Measurements from ENCODE around the gene SUCNR1.
"Not testable (repeated sequence)": the region's sequence is repeated elsewhere in the genome, so short reads cannot be mapped to it uniquely, and the experiment has no call there.

The SUCNR1 gene

GRCh38 chr3:151871639-151872468 lies 1.6 kb upstream of the SUCNR1 start:
- DNase-seq (ENCODE audit: low spot score) = peak; percentile 48

GRCh38 chr3:151874079-151874478 lies 636 bp downstream of the SUCNR1 start:
- DNase-seq (ENCODE audit: low spot score) = not testable (repeated sequence)

DNA sequence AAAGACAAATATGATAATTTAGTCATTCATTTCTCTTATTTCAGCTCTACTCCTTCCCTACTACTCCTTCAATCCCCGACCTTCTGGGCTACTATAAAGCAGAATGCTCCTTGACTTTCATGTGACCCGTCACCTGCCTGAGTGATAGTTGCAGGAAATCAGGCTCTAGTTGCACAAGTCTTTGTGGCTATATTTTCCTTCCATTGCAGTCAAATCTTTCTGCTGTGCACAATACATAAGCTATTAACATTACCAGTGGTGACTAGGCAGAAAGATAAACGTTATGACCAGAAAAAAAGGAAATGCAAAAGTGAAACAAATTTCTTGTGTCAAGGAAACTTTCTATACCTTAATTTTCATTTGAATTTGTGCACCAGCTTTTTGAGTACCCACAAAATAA lies 2.3 kb downstream of the SUCNR1 start:
- DNase-seq (ENCODE audit: low spot score) = peak; percentile 83

GRCh38 chr3:151877269-151877668 lies 3.8 kb downstream of the SUCNR1 start:
- DNase-seq (ENCODE audit: low spot score) = no peak

- DNase-seq (ENCODE audit: low spot score) = no peak
These were observed 5.0 kb downstream of the SUCNR1 start for GRCh38 chr3:151878465-151878864.

- no peak for DNase-seq (ENCODE audit: low spot score)
These were observed 5.6 kb downstream of the SUCNR1 start for GRCh38 chr3:151879037-151879436.

- no peak for DNase-seq (ENCODE audit: low spot score)
These were observed 6.4 kb downstream of the SUCNR1 start for GRCh38 chr3:151879679-151880415.

DNA sequence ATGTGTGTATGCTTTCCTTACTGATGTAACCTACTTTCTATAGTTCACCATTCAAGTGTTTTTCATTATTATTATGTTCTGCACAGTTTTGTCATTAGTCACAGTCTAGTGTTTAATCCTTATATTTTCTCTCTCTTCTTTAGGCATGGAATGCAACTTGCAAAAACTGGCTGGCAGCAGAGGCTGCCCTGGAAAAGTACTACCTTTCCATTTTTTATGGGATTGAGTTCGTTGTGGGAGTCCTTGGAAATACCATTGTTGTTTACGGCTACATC lies 6.9 kb downstream of the SUCNR1 start:
- no peak for DNase-seq (ENCODE audit: low spot score)

DNA sequence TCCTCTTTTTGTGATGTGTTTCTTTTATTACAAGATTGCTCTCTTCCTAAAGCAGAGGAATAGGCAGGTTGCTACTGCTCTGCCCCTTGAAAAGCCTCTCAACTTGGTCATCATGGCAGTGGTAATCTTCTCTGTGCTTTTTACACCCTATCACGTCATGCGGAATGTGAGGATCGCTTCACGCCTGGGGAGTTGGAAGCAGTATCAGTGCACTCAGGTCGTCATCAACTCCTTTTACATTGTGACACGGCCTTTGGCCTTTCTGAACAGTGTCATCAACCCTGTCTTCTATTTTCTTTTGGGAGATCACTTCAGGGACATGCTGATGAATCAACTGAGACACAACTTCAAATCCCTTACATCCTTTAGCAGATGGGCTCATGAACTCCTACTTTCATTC lies 7.7 kb downstream of the SUCNR1 start:
- no peak for DNase-seq (ENCODE audit: low spot score)

DNA sequence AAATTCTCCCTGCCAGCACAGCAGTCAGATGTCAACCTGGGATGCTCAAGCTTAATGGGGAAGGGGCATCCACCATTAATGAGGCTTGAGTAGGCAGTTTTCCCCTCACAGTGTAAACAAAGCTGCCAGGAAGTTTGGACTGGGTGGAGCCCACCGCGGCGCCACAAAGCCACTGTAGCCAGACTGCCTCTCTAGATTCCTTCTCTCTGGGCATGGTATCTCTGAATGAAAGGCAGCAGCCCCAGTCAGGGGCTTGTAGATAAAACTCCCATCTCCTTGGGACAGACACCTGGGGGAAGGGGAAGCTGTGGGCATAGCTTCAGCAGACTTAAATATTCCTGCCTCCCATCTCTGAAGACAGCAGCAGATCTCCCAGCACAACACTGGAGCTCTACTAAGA lies 12.0 kb downstream of the SUCNR1 start:
- not testable (repeated sequence) for DNase-seq (ENCODE audit: low spot score)

- DNase-seq (ENCODE audit: low spot score) = not testable (repeated sequence)
These were observed 14.2 kb downstream of the SUCNR1 start for GRCh38 chr3:151887450-151888211.

DNA sequence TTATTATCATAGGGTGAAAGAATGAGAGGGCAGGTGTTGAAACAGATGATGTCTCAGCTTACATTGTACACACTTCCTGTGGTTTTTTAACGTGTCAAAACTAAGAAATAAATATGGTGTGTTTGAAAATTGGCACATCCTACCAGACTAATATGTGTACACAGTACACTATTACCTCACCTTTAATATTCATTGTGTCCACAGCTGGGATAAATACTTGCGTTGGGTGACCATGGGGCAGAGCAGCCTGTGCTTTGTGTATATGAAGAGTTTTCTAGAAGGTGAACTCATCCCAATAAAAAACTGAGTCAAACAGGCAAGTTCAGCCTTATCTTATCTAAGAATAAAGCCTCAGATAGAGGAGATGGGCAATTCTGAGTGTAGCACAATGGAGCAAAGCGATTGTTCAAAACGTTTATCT lies 17.3 kb downstream of the SUCNR1 start:
- no peak for DNase-seq (ENCODE audit: low spot score)

DNA sequence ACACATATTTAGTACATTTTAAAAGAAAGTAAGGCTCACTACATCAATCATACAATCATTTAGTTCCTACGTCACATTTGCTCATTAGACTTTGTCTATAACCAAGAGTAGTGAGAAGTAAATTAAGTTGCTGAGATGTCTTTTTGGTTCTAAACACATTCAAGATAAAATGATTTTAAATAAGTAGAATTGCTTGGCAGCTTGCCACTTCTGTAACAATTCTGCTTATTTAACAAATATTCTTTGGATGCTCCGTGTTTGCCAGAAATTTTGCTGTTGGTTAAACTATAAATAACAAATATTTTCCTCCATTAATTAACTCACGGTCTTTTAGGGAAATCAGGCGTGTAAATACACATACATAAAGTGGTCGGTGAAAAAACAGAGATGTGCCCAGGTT lies 18.3 kb downstream of the SUCNR1 start:
- no peak for DNase-seq (ENCODE audit: low spot score)

DNA sequence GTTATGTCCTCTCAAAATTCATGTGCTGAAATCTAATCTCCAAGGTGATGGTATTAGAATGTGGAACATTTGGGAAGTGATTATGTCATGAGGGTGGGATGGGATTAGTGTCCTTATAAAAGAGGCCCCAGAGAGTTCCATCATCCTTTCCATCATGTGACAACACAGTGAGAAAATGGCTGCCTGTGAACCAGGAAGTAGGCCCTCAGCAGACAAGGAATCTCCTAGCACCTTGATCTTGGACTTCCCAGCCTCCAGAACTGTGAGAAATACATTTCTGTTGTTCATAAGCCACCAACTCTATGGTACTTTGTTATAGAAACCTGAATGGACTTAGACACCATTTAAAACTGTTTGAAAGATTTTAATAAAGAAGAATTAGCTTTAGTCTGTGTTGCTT lies 20.8 kb downstream of the SUCNR1 start:
- no peak for DNase-seq (ENCODE audit: low spot score)

- DNase-seq (ENCODE audit: low spot score) = no peak
These were observed 22.2 kb downstream of the SUCNR1 start for GRCh38 chr3:151895478-151896241.

- DNase-seq (ENCODE audit: low spot score) = peak; percentile 86
These were observed 23.0 kb downstream of the SUCNR1 start for GRCh38 chr3:151896246-151897012.

- not testable (repeated sequence) for DNase-seq (ENCODE audit: low spot score)
These were observed 24.7 kb downstream of the SUCNR1 start for GRCh38 chr3:151898121-151898520.

DNA sequence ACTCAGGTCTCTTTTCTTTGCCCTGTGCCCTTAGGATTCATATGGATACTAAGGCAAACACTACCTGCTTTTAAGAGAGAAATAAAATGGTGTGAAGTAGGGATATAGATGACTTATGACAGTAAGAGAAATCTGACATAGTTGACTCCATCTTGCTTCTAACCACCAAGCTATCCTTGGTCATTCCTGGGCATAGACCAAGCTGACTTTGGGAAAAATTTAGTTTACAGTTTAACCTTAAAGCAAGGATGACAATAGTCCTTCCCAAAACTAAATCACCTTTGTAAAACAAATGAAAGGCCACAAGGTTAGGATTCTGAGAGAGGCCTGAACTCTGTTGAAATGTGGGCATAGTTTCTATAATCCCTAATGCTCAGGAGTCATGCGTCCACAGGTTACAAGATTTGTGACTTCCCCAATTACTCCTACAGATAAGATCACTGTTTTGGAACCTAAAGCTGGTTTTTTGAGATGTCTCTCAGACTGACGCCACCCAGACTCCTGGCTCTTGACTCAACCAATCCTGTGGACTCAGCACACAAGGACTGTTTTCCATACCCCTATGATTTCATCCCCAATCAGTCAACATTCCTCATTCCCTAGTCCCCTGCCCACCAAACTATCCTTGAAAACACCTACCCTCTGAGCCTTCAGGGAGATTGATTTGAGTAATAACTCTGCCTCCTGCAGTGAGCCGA lies 25.3 kb downstream of the SUCNR1 start:
- DNase-seq (ENCODE audit: low spot score) = not testable (repeated sequence)

GRCh38 chr3:151899996-151900395 lies 26.6 kb downstream of the SUCNR1 start:
- DNase-seq (ENCODE audit: low spot score) = no peak

DNA sequence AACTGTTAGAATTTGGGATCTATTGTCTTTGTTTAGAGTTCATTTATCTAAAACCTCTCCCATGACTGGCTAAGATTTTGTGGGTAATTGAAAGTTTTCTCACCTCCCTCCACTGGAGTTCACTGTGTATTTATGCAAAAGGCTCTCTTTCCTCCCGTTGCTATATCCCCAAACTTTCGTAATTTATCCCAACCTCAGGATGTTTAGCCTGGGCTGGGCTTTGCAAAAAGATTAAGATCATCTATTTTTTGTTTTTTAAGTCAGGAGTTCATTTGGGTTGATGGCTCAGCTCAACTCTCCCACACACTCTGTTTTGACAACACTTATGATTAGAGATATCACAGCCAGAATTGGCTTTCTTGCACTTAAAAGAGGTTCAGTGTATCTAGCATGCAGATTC lies 27.0 kb downstream of the SUCNR1 start:
- no peak for DNase-seq (ENCODE audit: low spot score)

Measured in kidney tubule cell (primary cell).